Small intestine (tissue), 7 donors: ENCODE data around the gene DDX3X. TPM values are rescaled to one million over a fixed set of nuclear protein-coding genes. Genes with fewer than 3 reads are reported as not detected.
"Not testable (repeated sequence)": the region's sequence is repeated elsewhere in the genome, so short reads cannot be mapped to it uniquely, and the experiment has no call there.

ENCODE experiments used
- DNase-seq, 2 donors: peaks; one replicate each; pipeline versions ENCODE4 v3.0.0 to v3.0.0-alpha.2; 2013
- FAIRE-seq: peaks from 2 replicates; lab custom pipeline; 2012; peaks lifted over from hg19 to GRCh38; lab: Jason Lieb, UNC
- H3K27ac ChIP-seq, 3 donors: one replicate each; pipeline ENCODE4 v1.5.1; 2013; ENCODE audit warnings: low read length in 2 of 3, mild to moderate bottlenecking in 2 of 3, control low read depth in 1 of 3, inconsistent platforms in 1 of 3, low read depth in 1 of 3, moderate library complexity in 1 of 3
- H3K27me3 ChIP-seq, 3 donors: one replicate each; pipeline ENCODE4 v1.6.1; 2013; ENCODE audit warnings: low read length in 3 of 3, inconsistent platforms in 1 of 3; ENCODE audit not compliant: control insufficient read depth in 3 of 3, insufficient read depth in 3 of 3
- H3K36me3 ChIP-seq, 3 donors: one replicate each; pipeline ENCODE4 v1.6.1; 2013; ENCODE audit warnings: low read length in 3 of 3, inconsistent platforms in 1 of 3, low read depth in 1 of 3, mild to moderate bottlenecking in 1 of 3, moderate library complexity in 1 of 3; ENCODE audit not compliant: control insufficient read depth in 3 of 3, insufficient read depth in 2 of 3
- H3K4me1 ChIP-seq, 3 donors: one replicate each; pipeline ENCODE4 v1.6.1; 2013; ENCODE audit warnings: low read length in 2 of 3, inconsistent platforms in 1 of 3, low read depth in 1 of 3, mild to moderate bottlenecking in 1 of 3, moderate library complexity in 1 of 3; ENCODE audit not compliant: control insufficient read depth in 3 of 3, insufficient read depth in 2 of 3
- H3K4me3 ChIP-seq, 3 donors: one replicate each; pipeline ENCODE4 v1.5.1; 2013; ENCODE audit warnings: low read length in 3 of 3, control low read depth in 1 of 3, inconsistent platforms in 1 of 3, low read depth in 1 of 3, mild to moderate bottlenecking in 1 of 3, moderate library complexity in 1 of 3
- H3K9me3 ChIP-seq, 2 donors: one replicate each; pipeline ENCODE4 v1.6.1; 2013; ENCODE audit warnings: low read depth in 1 of 2, low read length in 1 of 2; ENCODE audit not compliant: control insufficient read depth in 2 of 2, insufficient read depth in 1 of 2
- WGBS, 3 donors: extraction: QIAGEN DNeasy Blood & Tissue Kit; methylation state at CpG; one replicate each; pipeline ENCODE4 v1.1.7; 2013; 5-methylcytosine and 5-hydroxymethylcytosine counted together
- polyA plus RNA-seq, 4 donors: library from polyadenylated mRNA; stranded (reverse) in 3 of 4; unstranded in 1 of 4; fragments of 200-250 nt in 3 of 4; fragments of 120-200 nt in 1 of 4; gene quantifications; one replicate each; pipeline versions ENCODE4 v1.2.1 to v1.2.3, GENCODE V29; 2013
- donor health status: healthy with polysubstance abuse.
- donor health status: control.
- donor health status: control.
- donor health status: Bipolar disorder and iron deficiency.
- donor health status: healthy.

DDX3X gene
- polyA plus RNA-seq, 4 donors = 72.5 to 177 (median 105) TPM

GRCh38 chrX:41397768-41398167 is 63.8 kb downstream of the DDX3X start:
- Histone ChIP-seq H3K27ac (no peak overlapping the region), H3K4me1 (no peaks in the 10 kb centered on the region), H3K9me3 (peaks cover 2 to 3% of the 10 kb centered on the region in 2 donors), H3K27me3 (no peaks in the 10 kb centered on the region), H3K36me3 (no peaks in the 10 kb centered on the region), H3K4me3 (no peak overlapping the region)
- DNase-seq (no peak), FAIRE-seq (no peak)
- 71 to 81% (median 78%) methylated on average over 2 of the region's 2 CpGs for WGBS, 3 donors

DNA sequence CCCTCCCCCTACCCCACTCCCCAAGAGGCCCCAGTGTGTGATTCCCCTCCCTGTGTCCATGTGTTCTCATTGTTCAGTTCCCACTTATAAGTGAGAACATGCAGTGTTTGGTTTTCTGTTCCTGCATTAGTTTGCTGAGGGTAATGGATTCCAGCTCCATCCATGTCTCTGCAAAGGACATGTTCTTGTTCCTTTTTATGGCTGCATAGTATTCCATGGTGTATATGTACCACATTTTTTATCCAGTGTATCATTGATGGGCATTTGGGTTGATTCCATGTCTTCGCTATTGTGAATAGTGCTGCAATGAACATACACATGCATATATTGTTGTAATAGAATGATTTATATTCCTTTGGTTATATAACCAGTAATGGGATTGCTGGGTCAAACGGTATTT is 68.6 kb downstream of the DDX3X start:
- FAIRE-seq = not testable (repeated sequence)

DNA sequence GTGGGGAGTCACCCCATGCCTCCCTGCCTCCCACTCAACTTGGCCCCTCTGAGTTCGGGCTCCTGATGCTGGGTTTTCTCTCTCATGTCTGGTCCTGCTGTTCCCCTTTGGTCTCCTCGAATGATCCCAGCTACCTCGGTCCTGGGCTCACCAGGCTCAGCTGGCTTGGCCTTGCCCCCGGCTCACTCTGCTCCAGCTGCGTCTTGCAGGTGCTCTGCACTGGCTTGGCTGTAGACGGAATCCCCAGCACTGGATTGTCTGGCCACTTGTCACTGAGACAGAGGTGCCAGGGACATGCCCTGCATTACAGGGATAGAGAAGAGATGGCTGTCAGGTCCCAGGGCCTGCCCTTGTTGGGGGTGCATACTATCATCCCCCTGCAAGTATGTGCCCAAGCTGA is 71.6 kb downstream of the DDX3X start:
- H3K27ac ChIP-seq = no peak overlapping the region
- H3K36me3 ChIP-seq = no peaks in the 10 kb centered on the region
- DNase-seq = no peak
- H3K4me3 ChIP-seq = no peak overlapping the region
- no peaks in the 10 kb centered on the region for H3K4me1 ChIP-seq
- H3K9me3 ChIP-seq = no peaks in the 10 kb centered on the region
- FAIRE-seq = no peak
- WGBS, 3 donors = 84 to 92% (median 84%) methylated on average over 6 of the region's 6 CpGs
- H3K27me3 ChIP-seq = no peaks in the 10 kb centered on the region

More for the DNA sequence above, 68.6 kb downstream of the DDX3X start:
- H3K36me3 ChIP-seq, H3K9me3 ChIP-seq, H3K4me3 ChIP-seq, H3K4me1 ChIP-seq, H3K27me3 ChIP-seq, H3K27ac ChIP-seq, DNase-seq: not testable (repeated sequence)
- WGBS, 3 donors = 89 to 95% (median 94%) methylated on average over 2 of the region's 2 CpGs

DNA sequence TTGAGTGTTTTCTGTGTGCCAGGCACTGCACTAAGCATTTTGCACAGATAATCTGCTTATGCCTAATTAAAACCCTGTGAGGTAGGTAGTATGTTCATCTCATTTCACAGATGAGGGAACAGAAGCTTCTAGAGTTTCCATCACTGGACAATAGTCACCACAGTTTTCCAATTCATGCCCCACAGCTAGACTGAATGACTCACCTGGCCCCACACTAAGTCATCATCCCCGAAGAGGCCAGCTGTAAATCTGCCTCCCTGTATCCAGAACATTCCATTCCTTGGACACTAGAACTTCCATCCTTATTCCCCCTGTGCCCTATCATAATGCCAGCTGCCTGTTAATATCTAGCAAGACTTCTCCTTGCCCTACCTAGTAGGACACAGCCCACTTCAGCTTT is 72.2 kb downstream of the DDX3X start:
- WGBS, 3 donors = 29 to 58% (median 38%) methylated on average over 1 of the region's 1 CpG
- no peak overlapping the region for H3K27ac ChIP-seq

GRCh38 chrX:41407816-41408215 is 73.9 kb downstream of the DDX3X start:
- no peak for FAIRE-seq
- 77 to 89% (median 82%) methylated on average over 4 of the region's 4 CpGs for WGBS, 3 donors
- H3K27ac ChIP-seq = no peak overlapping the region

More for the DNA sequence above, 72.2 kb downstream of the DDX3X start:
- no peak for DNase-seq
- no peaks in the 10 kb centered on the region for H3K9me3 ChIP-seq
- H3K4me1 ChIP-seq = no peaks in the 10 kb centered on the region
- no peaks in the 10 kb centered on the region for H3K36me3 ChIP-seq
- H3K27me3 ChIP-seq = no peaks in the 10 kb centered on the region
- no peak overlapping the region for H3K4me3 ChIP-seq
- FAIRE-seq = no peak

DNA sequence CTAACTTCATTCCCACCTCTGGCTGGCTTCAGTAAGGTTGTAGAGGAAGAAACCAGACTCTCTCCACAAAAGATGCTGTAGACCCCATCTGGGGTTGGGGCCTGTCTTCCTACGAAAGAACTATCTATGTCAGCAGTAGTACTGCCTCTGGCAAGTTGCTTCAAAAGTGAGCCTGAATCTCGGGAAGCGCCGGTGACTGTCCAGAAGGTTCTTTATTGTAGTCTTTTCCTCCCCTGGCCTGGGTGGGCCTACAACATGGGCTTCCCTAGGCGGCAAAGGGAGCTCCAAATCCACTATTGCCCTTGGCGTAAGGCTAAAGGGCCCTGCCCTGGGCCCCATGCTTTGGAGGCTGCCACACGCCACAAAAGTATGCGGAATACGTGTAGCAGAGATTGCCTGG is 74.6 kb downstream of the DDX3X start:
- 95 to 100% (median 95%) methylated on average over 8 to 9 of the region's 9 CpGs for WGBS, 3 donors
- H3K4me1 ChIP-seq = peaks cover 0 to 9% (median 0%) of the 10 kb centered on the region in 3 donors
- H3K4me3 ChIP-seq = no peak overlapping the region
- DNase-seq = no peak
- FAIRE-seq = no peak
- H3K27ac ChIP-seq = no peak overlapping the region
- H3K9me3 ChIP-seq = no peaks in the 10 kb centered on the region
- H3K36me3 ChIP-seq = no peaks in the 10 kb centered on the region
- H3K27me3 ChIP-seq = no peaks in the 10 kb centered on the region

More at GRCh38 chrX:41407816-41408215, 73.9 kb downstream of the DDX3X start:
- Histone ChIP-seq H3K4me1 (peaks cover 0 to 9% (median 0%) of the 10 kb centered on the region in 3 donors), H3K9me3 (no peaks in the 10 kb centered on the region), H3K4me3 (no peak overlapping the region), H3K27me3 (no peaks in the 10 kb centered on the region), H3K36me3 (no peaks in the 10 kb centered on the region)
- DNase-seq = no peak

- Histone ChIP-seq H3K27me3 (no peaks in the 10 kb centered on the region), H3K9me3 (no peaks in the 10 kb centered on the region), H3K27ac (no peak overlapping the region), H3K4me1 (peaks cover 0 to 9% (median 0%) of the 10 kb centered on the region in 3 donors), H3K36me3 (no peaks in the 10 kb centered on the region), H3K4me3 (no peak overlapping the region)
- no peak for FAIRE-seq
- DNase-seq = no peak
- 85 to 97% (median 93%) methylated on average over 5 of the region's 5 CpGs for WGBS, 3 donors
These were observed 75.0 kb downstream of the DDX3X start for GRCh38 chrX:41409006-41409405.

- H3K4me3 ChIP-seq, FAIRE-seq, DNase-seq, H3K27ac ChIP-seq, H3K4me1 ChIP-seq, H3K36me3 ChIP-seq, H3K27me3 ChIP-seq, H3K9me3 ChIP-seq: not testable (repeated sequence)
- WGBS, 3 donors = 90 to 94% (median 93%) methylated on average over 10 of the region's 10 CpGs
These were observed 77.3 kb downstream of the DDX3X start for GRCh38 chrX:41411222-41411621.
